Keratinocyte (primary cell): ENCODE results near the gene BCL7A. TPM values are rescaled to one million over a fixed set of nuclear protein-coding genes. Genes with fewer than 3 reads are reported as not detected.

ENCODE experiments used
- DNase-seq: peaks from one replicate; pipeline ENCODE4 v3.0.0-alpha.2; 2011; ENCODE audit warnings: low read depth, missing footprints, low spot score
- FAIRE-seq: peaks from 2 replicates; lab custom pipeline; 2011; peaks lifted over from hg19 to GRCh38; lab: Jason Lieb, UNC
- H2AFZ ChIP-seq: 2 replicates; pipeline ENCODE4 v1.6.0; 2012; ENCODE audit warnings: low read length, control low read depth, inconsistent platforms; ENCODE audit not compliant: control insufficient read depth
- H3K27ac ChIP-seq: 2 replicates; pipeline ENCODE4 v1.5.1; 2011; ENCODE audit warnings: low read length; ENCODE audit not compliant: control insufficient read depth, insufficient read depth
- H3K27me3 ChIP-seq: 3 replicates; pipeline ENCODE4 v1.6.0; 2011; ENCODE audit warnings: low read length; ENCODE audit not compliant: control insufficient read depth, insufficient read depth; ENCODE audit errors: extremely low read depth
- H3K36me3 ChIP-seq, 2 experiments: 2 replicates in 1 of 2; 3 replicates in 1 of 2; pipeline ENCODE4 v1.5.1; 2011; ENCODE audit warnings: low read length in 2 of 2, mild to moderate bottlenecking in 1 of 2; ENCODE audit not compliant: control insufficient read depth in 2 of 2, insufficient read depth in 2 of 2; ENCODE audit errors: extremely low read depth in 1 of 2
- H3K4me1 ChIP-seq: 3 replicates; pipeline ENCODE4 v1.5.1; 2011; ENCODE audit warnings: low read length; ENCODE audit not compliant: control insufficient read depth, insufficient read depth; ENCODE audit errors: extremely low read depth
- H3K4me2 ChIP-seq: 3 replicates; pipeline ENCODE4 v1.6.0; 2011; ENCODE audit warnings: low read depth, low read length; ENCODE audit not compliant: control insufficient read depth, insufficient read depth; ENCODE audit errors: extremely low read depth
- H3K4me3 ChIP-seq, 3 experiments: fragments of 200-600 bp in 1 of 3; sonication (generic) in 1 of 3; 2 replicates in 2 of 3; 3 replicates in 1 of 3; pipeline ENCODE4 v1.5.1; 2011 to 2016; ENCODE audit warnings: low read length in 3 of 3, mild to moderate bottlenecking in 3 of 3, control low read depth in 2 of 3, inconsistent platforms in 1 of 3, low read depth in 1 of 3, mixed read lengths in 1 of 3, mixed run types in 1 of 3, moderate library complexity in 1 of 3; ENCODE audit not compliant: control insufficient read depth in 2 of 3, insufficient read depth in 2 of 3; ENCODE audit errors: extremely low read depth in 1 of 3
- H3K79me2 ChIP-seq: 2 replicates; pipeline ENCODE4 v1.6.0; 2012; ENCODE audit warnings: low read length; ENCODE audit not compliant: control insufficient read depth, insufficient read depth
- H3K9ac ChIP-seq: 3 replicates; pipeline ENCODE4 v1.6.0; 2011; ENCODE audit warnings: low read length; ENCODE audit not compliant: control insufficient read depth, insufficient read depth; ENCODE audit errors: extremely low read depth
- H3K9me1 ChIP-seq: 3 replicates; pipeline ENCODE4 v1.6.0; 2011; ENCODE audit warnings: low read length; ENCODE audit not compliant: control insufficient read depth, insufficient read depth; ENCODE audit errors: extremely low read depth
- H3K9me3 ChIP-seq: 2 replicates; pipeline ENCODE4 v1.5.1; 2012; ENCODE audit warnings: low read depth, low read length; ENCODE audit not compliant: control insufficient read depth
- H4K20me1 ChIP-seq: 3 replicates; pipeline ENCODE4 v1.6.0; 2011; ENCODE audit warnings: low read length; ENCODE audit not compliant: control insufficient read depth, insufficient read depth; ENCODE audit errors: extremely low read depth
- CTCF ChIP-seq, 3 experiments: IDR thresholded peaks in 1 of 3; conservative IDR thresholded peaks in 1 of 3; optimal IDR thresholded peaks in 1 of 3; 2 replicates in 2 of 3; 3 replicates in 1 of 3; pipeline versions ENCODE3 to v1.5.1; 2011; ENCODE audit warnings: low read length in 3 of 3, mild to moderate bottlenecking in 3 of 3, moderate library complexity in 2 of 3, control low read depth in 1 of 3, inconsistent platforms in 1 of 3; ENCODE audit not compliant: insufficient read depth in 2 of 3; ENCODE audit errors: extremely low read depth in 1 of 3
- EZH2 ChIP-seq: IDR thresholded peaks from one replicate; pipeline ENCODE4 v1.6.1; 2012; ENCODE audit warnings: inconsistent platforms, mild to moderate bottlenecking, low read length, moderate library complexity
- dilution Hi-C: fragments of 300-500 bp; cut with MboI; formaldehyde crosslinking; loops from one replicate; pipeline ENCODE4 v1.7.0; 2020; ENCODE audit warnings: low sequenced_read_pairs; ENCODE audit not compliant: extremely low pct_ligation_motif_present
- polyA plus RNA-seq, 5 experiments: library from polyadenylated mRNA; depleted of rRNA in 3 of 5; stranded (reverse) in 3 of 5; stranded (forward) in 1 of 5; unstranded in 1 of 5; fragments of >200 nt; gene quantifications; 1 replicate in 1 of 5; 2 replicates in 3 of 5; 3 replicates in 1 of 5; pipeline versions ENCODE4 v1.2.1 to v1.2.3, GENCODE V29; 2011 to 2012; ENCODE audit warnings: missing spikeins in 2 of 5, low read depth in 1 of 5, low replicate concordance in 1 of 5

The BCL7A gene
- polyA plus RNA-seq, 1 donor (not counting 4 experiments of a cell fraction or from before 2014, with no cell fraction given): 12.8 TPM

DNA sequence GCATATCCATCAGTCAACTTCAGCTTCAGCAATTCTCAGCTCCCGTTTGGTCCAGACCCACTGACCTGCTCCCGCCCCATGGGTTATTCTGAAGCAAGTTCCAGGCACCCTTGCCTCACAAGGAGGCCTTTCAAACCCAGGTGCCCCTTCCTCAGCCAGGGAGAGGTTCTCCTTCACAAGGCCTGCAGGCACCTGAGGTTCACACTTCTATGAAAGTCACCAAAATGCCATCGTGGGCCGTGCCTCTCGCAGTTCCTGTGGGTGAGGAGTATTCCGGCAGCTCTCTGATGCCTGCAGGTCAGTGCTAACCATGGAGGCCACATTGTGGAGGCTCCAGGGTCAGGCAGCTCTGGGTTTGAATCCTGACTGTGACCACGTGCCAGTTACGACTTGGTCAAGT is 40.2 kb upstream of the BCL7A start:
- Histone ChIP-seq H3K27me3 (no peaks in the 10 kb centered on the region), H2AFZ (no peak overlapping the region), H3K27ac (no peak overlapping the region), H3K9me1 (no peaks in the 10 kb centered on the region), H3K4me1 (no peaks in the 10 kb centered on the region), H3K79me2 (no peaks in the 10 kb centered on the region), H3K36me3 (no peaks in the 10 kb centered on the region), H3K4me3 (no peak overlapping the region), H4K20me1 (no peaks in the 10 kb centered on the region), H3K9me3 (no peaks in the 10 kb centered on the region), H3K4me2 (no peak overlapping the region), H3K9ac (no peak overlapping the region)
- FAIRE-seq (no peak), DNase-seq (no peak)
- no peak for TF ChIP-seq EZH2
- dilution Hi-C loops: no loop called here

DNA sequence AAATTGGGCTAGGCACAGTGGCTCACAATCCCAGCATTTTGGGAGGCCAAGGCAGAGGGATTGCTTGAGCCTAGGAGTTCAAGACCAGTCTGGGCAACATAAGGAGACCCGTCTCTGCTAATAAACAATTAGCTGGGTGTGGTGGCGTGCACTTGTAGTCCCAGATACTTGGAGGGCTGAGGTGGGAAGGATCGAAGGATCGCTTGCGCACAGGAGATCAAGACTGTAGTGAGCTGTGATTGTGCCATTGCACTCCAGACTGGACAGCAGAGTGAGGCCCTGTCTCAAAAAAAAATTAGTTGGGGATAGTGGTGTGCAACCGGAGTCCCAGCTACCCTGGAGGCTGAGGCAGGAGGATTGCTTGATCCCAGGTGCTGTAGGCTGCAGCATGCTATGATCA is 38.7 kb upstream of the BCL7A start:
- Histone ChIP-seq H3K9me3 (no peaks in the 10 kb centered on the region), H3K79me2 (no peaks in the 10 kb centered on the region), H3K36me3 (no peaks in the 10 kb centered on the region), H2AFZ (no peak overlapping the region), H3K27ac (no peak overlapping the region), H4K20me1 (no peaks in the 10 kb centered on the region), H3K4me3 (no peak overlapping the region), H3K4me2 (no peak overlapping the region), H3K9me1 (no peaks in the 10 kb centered on the region), H3K4me1 (no peaks in the 10 kb centered on the region), H3K27me3 (no peaks in the 10 kb centered on the region), H3K9ac (no peak overlapping the region)
- DNase-seq (no peak), FAIRE-seq (no peak)
- TF ChIP-seq CTCF (optimal IDR thresholded peaks at IDR 0.05 in 1 of 3, IDR thresholded peaks at IDR 0.05 in 1 of 3, conservative IDR thresholded peaks at IDR 0.05 in 1 of 3; ENCODE audit: extremely low read depth in 1 of 3, insufficient read depth in 2 of 3, low read length in 3 of 3): no peak
- no peak for TF ChIP-seq EZH2
- dilution Hi-C loops: no loop called here

GRCh38 chr12:121983536-121984210 is 38.0 kb upstream of the BCL7A start:
- H3K27ac ChIP-seq: no peak overlapping the region
- no peaks in the 10 kb centered on the region for H3K79me2 ChIP-seq
- H3K4me2 ChIP-seq: no peak overlapping the region
- dilution Hi-C loops: no loop called here
- no peaks in the 10 kb centered on the region for H3K9me3 ChIP-seq
- no peaks in the 10 kb centered on the region for H3K27me3 ChIP-seq
- no peaks in the 10 kb centered on the region for H3K36me3 ChIP-seq
- H3K9ac ChIP-seq: no peak overlapping the region
- H2AFZ ChIP-seq: no peak overlapping the region
- no peak for FAIRE-seq
- H3K4me1 ChIP-seq: no peaks in the 10 kb centered on the region
- H3K9me1 ChIP-seq: no peaks in the 10 kb centered on the region
- no peaks in the 10 kb centered on the region for H4K20me1 ChIP-seq
- no peak for DNase-seq
- no peak for TF ChIP-seq CTCF (optimal IDR thresholded peaks at IDR 0.05 in 1 of 3, IDR thresholded peaks at IDR 0.05 in 1 of 3, conservative IDR thresholded peaks at IDR 0.05 in 1 of 3; ENCODE audit: extremely low read depth in 1 of 3, insufficient read depth in 2 of 3, low read length in 3 of 3)
- no peak for TF ChIP-seq EZH2
- H3K4me3 ChIP-seq: no peak overlapping the region
